NT2/D1 (cell line): ENCODE measurements around the gene PLD5.
"Not testable (repeated sequence)": the region's sequence is repeated elsewhere in the genome, so short reads cannot be mapped to it uniquely, and the experiment has no call there.

ENCODE experiments used
- SUZ12 ChIP-seq: IDR thresholded peaks from 2 replicates; pipeline ENCODE4 v1.6.1; 2011; ENCODE audit not compliant: insufficient read length, insufficient read depth; ENCODE audit errors: extremely low read depth
- YY1 ChIP-seq: IDR thresholded peaks from 2 replicates; pipeline ENCODE4 v1.6.1; 2011; ENCODE audit not compliant: insufficient read length, insufficient read depth
- ZNF274 ChIP-seq: IDR thresholded peaks from 2 replicates; pipeline ENCODE4 v1.6.1; 2011; ENCODE audit warnings: mild to moderate bottlenecking, low read depth, low read length

DNA sequence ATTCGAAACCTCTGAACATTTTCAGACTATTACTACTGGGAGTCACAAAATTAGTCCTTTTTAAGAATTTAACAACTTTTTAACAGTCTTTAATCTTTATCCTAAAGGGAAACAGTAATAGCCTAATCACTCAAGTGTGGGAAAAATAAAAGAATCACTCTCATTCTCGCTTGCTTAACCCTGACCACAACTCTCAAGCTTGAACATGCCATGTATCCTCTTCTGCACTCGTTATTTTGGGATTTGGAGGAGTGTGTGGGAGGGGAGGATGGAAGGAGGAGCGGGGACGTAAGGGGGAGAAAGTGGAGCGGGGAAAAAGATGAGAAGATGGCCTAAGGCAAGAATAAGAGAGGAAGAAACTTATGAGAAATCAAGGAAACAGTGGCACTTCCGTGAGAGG lies 215.8 kb downstream of the PLD5 start:
- TF ChIP-seq YY1, ZNF274, SUZ12: not testable (repeated sequence)
